Sigmoid colon (tissue), 4 donors: ENCODE measurements around the gene TTC12.

ENCODE experiments used
- CTCF ChIP-seq, 4 experiments: fragments of 450-650 bp in 3 of 4; fragments of 200-600 bp in 1 of 4; IDR thresholded peaks; one replicate each; pipeline ENCODE4 v1.5.1; 2016 to 2019; ENCODE audit warnings: antibody characterized with exemption in 4 of 4, mild to moderate bottlenecking in 3 of 4, moderate library complexity in 2 of 4
- EP300 ChIP-seq, 4 donors: sonication (generic); formaldehyde crosslinking; IDR thresholded peaks; one replicate each; pipeline ENCODE4 v1.6.1; 2017; ENCODE audit warnings: antibody characterized with exemption in 4 of 4
- POLR2A ChIP-seq, 2 donors: fragments of 450-650 bp; IDR thresholded peaks; one replicate each; pipeline ENCODE4 v1.6.1; 2016; ENCODE audit warnings: antibody characterized with exemption in 2 of 2, mild to moderate bottlenecking in 2 of 2, moderate library complexity in 2 of 2

DNA sequence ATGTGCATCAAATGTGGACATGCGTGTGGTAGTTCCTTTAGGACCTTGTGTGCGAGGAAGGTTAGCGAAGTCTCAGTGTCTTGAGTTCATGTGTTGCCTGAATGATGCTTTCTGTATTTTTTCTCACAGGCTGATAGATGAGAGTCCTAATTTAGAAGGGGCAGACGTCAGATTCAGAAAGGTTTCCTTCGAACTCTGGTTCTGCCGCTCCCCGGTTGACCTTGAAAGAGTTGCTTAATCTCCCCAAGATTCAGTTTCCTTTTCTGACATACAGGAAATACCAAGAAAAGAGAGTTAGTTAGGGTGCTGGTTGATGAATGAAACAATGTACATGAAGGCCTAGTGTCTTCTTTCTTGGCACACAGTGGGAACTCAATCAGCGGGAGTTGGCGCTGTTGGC lies 35.9 kb upstream of the TTC12 start:
- TF ChIP-seq CTCF (IDR thresholded peaks at IDR 0.05), result no peak
- no peak for TF ChIP-seq POLR2A (IDR thresholded peaks at IDR 0.05)
- TF ChIP-seq EP300 (IDR thresholded peaks at IDR 0.05), result no peak
